LNCAP (cell line): ENCODE results near the gene NES.

Experiments
- CTCF ChIP-seq: fragments of 450-650 bp; IDR thresholded peaks from 2 replicates; pipeline ENCODE4 v1.5.1; 2017; ENCODE audit warnings: mild to moderate bottlenecking

The NES gene

DNA sequence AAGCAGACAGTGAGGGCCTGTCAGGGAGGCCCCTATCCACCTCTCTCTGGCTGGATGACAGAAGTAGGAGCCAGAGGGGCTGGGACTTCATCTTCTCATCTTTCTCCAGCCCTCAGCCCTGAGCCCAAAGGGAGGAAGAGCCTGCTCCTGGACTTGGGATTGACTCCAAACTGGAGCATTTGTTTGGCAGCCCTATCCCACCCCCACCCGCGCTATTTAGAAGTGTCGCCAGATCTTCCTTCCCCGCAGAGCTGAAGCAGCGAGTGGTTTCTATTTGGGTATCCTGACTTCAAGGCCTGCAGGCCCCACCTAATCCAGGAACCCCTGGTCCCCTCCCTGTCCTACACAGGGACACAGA, 9.6 kb downstream of the NES start:
- TF ChIP-seq CTCF, result no peak

GRCh38 chr1:156666862-156667609, 10.2 kb downstream of the NES start:
- no peak for TF ChIP-seq CTCF

- no peak for TF ChIP-seq CTCF
Observed at GRCh38 chr1:156665539-156665938, 11.7 kb downstream of the NES start.

DNA sequence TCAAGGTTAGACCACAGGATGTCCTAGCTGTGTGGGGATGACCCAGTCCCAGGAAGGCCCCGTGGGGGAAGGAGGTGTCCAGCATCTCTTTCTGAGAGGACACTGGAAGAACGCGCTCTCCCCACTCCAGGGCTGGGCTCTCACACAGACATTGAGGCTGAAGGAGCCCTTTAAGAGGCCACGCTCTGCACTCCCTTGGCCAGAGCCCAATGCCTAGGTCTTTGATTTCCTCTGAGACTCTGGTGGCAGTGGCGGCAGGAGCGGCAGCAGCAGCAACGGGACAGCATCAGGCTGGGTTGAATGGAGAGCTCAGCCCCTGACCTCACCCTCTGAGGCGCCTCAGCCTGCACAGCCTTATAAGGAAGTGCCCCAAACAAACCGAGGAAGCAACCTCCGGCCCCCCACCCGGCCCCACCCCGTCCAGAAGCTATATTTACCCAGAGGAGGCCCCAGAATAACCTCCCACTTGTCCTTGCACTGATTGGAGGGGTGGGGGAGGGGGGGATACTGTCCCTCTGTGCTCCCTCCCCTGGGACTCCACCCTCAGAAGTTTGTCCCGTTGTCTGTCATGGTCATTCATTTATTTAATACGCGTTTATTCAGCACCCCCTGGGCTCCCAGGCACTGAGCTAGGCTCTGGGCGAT, 12.3 kb downstream of the NES start:
- TF ChIP-seq CTCF, result no peak

GRCh38 chr1:156664046-156664766, 13.0 kb downstream of the NES start:
- no peak for TF ChIP-seq CTCF

DNA sequence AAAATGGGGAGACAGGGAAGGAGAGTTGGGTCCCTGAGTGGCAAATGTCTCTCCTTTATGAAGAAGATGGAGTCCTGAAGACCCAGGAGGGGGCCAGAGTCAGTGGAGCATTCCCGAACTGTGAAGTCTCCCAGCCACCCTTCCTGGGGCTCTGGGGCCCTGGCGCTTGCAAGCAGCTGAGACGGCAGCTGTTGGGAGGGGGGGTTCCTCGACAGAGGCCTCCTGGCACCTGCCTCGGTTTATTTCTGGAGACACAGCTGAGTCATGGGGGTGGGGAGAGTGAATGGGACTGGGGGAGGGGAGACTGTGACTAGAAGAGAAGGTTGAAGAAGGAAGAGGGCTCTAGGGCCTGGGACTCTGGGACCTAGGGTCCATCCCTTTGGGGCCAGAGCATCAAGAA, 14.0 kb downstream of the NES start:
- no peak for TF ChIP-seq CTCF

DNA sequence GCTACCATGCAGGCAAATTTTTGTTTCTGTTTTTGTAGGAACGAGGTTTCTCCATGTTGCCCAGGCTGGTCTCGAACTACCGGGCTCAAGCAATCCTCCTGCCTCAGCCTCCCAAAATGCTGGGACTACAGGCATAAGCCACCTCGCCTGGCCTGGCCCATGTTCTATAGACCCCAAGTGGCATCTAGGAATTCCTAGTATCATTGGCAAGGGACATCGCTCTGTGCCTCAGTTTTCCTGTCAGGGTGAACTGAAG, 14.5 kb downstream of the NES start:
- TF ChIP-seq CTCF, result no peak
